GM13976 (cell line): ENCODE measurements around the gene ABCC11.

Source experiments
- DNase-seq: peaks from one replicate; pipeline ENCODE4 v3.0.0; 2012; ENCODE audit warnings: low spot score
- CTCF ChIP-seq: IDR thresholded peaks from 2 replicates; pipeline ENCODE4 v1.5.1; 2012; ENCODE audit warnings: borderline replicate concordance, mild to moderate bottlenecking; ENCODE audit not compliant: insufficient read depth; ENCODE audit errors: extremely low read depth, missing control alignments, control extremely low read depth
- in situ Hi-C: fragments of 300-500 bp; cut with MboI; formaldehyde crosslinking; loops from one replicate; pipeline ENCODE4 v1.12.0; 2022; ENCODE audit warnings: low sequenced_read_pairs, mixed read lengths, inconsistent platforms; ENCODE audit not compliant: unreplicated experiment

ABCC11 gene

DNA sequence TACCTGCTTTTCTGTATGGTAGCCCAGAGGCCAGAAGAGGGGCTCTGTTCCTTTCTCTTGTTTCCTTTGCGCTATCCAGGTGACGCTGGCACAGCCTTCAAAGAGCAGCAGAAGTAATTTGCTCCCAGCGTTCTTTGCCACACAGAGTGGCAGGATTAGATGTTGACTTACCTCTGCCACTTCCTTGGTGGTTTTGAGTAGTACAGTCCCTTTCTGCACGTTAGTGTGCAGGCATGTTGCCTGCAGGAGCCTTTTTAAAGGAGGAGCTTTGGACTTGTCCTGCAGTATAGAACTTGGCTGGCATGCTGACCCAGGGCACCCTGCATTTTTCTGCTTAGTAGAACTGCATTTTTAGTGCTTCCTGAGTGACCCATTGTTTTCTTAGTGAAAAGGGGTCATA lies at the start of gene ABCC11:
Gene ABCC11 (minus strand): TSS at position 229 of the 400 bp plus-strand sequence. CDS start 15,618 bp downstream, outside the sequence.
- TF ChIP-seq CTCF: no peak
- no peak for DNase-seq
- in situ Hi-C loops: loop anchor here (25.0 kb wide), 1 partner anchor 290 kb away; no protein-coding TSS in a partner anchor

GRCh38 chr16:48295488-48296281 lies 48.3 kb upstream of the ABCC11 start:
- no peak for TF ChIP-seq CTCF
- in situ Hi-C loops: no loop called here
- no peak for DNase-seq

- no peak for TF ChIP-seq CTCF
- in situ Hi-C loops: no loop called here
- no peak for DNase-seq
These were observed 47.4 kb upstream of the ABCC11 start for GRCh38 chr16:48294724-48295123.

- no peak for TF ChIP-seq CTCF
- DNase-seq: no peak
- in situ Hi-C loops: no loop called here
These were observed 45.1 kb upstream of the ABCC11 start for GRCh38 chr16:48292452-48292851.

DNA sequence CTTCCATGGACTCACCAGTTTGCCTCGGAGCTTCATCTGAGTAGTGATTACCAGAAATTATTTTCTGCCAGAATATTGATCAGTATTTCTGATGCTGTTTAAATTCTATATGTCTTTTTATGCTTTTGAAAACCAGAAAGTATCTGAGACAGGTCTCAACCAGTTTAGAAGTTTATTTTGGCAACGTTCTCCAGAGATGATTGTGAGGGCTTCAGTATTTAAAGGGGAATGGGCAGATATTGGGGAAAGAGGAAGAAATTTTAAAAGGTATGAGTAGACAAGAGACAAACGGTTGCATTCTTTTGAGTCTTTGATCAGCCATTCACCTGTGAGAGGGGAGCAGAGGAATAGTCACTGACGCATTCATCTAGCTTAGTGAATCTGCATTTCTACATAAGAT lies 44.4 kb upstream of the ABCC11 start:
- no peak for DNase-seq
- TF ChIP-seq CTCF: no peak
- in situ Hi-C loops: no loop called here

GRCh38 chr16:48291303-48291702 lies 44.0 kb upstream of the ABCC11 start:
- DNase-seq: no peak
- no peak for TF ChIP-seq CTCF
- in situ Hi-C loops: no loop called here
